Fibroblast of skin of abdomen (primary cell): Measurements from ENCODE around the gene CMTM6. TPM values are rescaled to one million over a fixed set of nuclear protein-coding genes. Genes with fewer than 3 reads are reported as not detected.
A peak's percentile ranks its signal among the peaks of the same experiment; 100 is the strongest.
"Not testable (repeated sequence)": the region's sequence is repeated elsewhere in the genome, so short reads cannot be mapped to it uniquely, and the experiment has no call there.

ENCODE experiments used
- DNase-seq: peaks from one replicate; pipeline ENCODE4 v3.0.0-alpha.2; 2013
- polyA plus RNA-seq, 2 experiments: library from polyadenylated mRNA; unstranded; fragments of 120-200 nt; gene quantifications; one replicate each; pipeline ENCODE4 v1.2.1, GENCODE V29; 2013; ENCODE audit not compliant: insufficient read length in 2 of 2

CMTM6 gene
- polyA plus RNA-seq (2013, experiment 1 of 2; ENCODE audit: insufficient read length), result 48.8 TPM
- polyA plus RNA-seq (2013, experiment 2 of 2; ENCODE audit: insufficient read length), result 47.4 TPM

DNA sequence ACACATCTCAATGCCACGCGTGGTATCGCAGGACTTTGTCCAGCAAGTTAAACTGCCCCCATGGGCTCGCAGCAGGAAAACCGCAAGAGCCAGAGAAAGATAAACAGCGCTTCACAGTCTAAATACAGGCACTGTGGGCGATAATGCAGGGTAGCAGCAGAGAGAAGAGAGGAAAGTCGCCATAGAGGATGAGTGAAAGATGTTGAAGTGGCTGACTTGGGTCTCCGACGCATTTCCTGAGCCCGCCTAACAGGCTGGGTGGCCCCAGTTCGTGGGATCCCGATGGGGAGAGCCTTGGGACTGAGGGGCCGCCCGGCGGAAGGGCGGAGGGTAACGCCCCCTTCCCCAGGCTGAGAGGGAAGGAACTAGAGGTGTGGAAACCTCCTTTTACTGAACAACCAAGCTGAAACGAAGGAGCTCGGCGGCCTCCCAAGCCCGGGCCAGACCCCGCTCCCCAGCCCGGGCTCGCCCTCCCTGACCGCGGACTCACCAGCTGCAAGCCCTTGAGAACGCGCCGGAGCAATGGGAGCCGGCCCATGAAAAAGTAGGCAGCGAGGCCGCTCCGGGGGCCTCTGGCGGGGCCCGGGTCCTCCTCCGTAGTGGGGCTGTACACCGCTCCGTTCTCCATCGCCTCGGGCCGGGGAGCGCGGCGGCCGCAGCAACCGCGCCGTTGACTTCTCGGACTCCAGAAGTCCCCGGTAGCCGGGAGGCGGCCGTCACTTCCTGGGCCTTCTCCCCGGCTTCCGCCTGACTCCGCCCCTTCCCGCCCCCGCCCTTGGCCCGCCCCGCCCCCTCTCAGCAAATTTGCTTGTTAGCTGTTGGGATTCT, at the start of gene CMTM6:
CMTM6 (minus strand) TSS at position 735 of the 828 bp plus-strand sequence; CDS start at position 628, 107 bp downstream.
- peak; percentile 77 for DNase-seq

DNA sequence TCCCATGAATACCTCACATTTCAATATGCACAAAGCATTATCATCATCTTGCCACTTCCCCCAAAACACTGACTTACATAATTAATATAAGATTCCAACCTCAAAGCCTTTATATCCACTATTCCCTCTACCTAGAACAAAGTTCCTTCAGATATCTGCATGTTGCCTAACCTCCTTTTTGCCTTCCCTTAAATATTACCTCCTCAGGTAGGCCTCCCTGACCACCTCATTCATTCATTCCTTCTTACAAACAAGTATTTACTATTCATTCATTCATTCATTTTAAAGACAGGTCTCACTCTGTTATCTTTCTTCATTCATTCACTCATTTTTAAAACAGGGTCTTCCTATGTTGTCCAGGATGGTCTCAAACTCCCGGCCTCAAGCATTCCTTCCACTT, 49.4 kb upstream of the CMTM6 start:
- DNase-seq, result no peak

- DNase-seq, result no peak
Observed at GRCh38 chr3:32551496-32551895, 48.8 kb upstream of the CMTM6 start.

GRCh38 chr3:32551087-32551486, 48.4 kb upstream of the CMTM6 start:
- DNase-seq, result no peak

DNA sequence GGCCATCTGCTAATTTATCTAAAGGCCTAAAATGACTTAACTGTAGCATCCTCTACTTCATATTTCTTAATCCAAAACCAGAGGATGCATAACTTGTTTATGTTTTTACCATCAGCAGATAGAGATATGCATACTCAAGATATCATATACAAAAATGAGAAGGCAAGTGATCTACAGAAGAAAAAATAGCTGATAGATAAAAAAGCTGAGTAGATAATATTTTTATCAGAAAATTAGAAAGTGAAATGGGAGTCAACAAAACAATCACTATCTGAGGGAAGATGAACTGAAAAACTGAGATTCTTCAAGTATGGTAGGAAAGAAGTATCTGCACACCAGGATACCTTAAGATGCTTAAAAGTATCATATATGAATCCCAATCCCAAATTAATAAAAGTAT, 42.7 kb upstream of the CMTM6 start:
- no peak for DNase-seq

DNA sequence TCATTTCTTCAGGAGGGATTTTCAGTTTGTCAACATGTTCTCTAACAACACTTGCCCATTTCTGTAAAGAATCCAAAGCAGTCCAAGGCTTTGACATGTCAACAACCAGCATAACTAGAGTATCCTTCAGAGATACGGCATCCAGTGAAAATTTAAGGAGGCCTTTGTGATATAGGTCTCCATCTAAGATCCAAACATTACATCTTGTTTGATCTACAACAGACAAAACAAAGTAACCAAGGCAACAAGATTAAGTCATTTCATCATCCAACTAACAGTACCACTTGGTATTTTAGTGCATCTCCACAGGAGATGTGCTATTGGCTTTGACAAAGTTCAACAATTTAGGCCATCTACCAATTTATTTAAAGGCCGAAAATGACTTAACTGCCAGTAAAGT, 42.2 kb upstream of the CMTM6 start:
- DNase-seq, result no peak

DNA sequence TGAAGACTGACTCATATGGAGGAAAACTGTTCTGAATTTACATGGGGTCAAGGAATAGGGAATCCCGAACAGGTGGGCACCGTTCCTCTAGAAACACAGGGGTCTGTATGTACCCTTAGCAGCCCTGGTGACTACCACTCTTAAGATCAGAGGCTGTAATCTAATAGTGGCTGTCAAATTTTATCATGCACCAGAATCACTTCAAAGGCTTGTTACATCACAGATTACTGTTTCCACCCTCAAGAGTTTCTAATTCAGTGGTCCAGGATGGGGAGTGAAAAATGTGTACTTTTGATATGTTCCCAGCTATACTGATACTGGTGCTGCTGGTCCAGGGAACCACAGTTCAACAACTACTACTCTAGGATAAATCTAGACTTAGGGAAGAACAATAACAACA, 40.2 kb upstream of the CMTM6 start:
- no peak for DNase-seq

DNA sequence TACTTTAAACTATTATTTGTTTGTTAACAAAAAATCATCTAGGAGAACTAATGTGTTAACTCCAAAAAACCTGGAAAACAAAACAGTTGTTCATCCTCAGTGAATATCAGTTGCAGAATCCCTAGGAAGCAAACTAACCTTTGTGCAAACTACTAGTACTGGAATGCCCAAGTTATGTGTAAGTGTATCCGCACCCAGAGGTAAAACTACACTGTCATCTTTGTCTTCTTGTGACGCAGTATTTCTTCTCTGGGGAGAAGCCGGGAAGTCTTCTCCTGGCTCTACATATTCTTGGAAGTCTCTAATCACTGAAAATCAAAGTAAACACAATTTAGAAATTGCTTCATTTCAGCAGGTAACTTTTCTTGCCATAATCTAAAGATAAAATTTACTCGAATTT, 38.2 kb upstream of the CMTM6 start:
- DNase-seq, result no peak

DNA sequence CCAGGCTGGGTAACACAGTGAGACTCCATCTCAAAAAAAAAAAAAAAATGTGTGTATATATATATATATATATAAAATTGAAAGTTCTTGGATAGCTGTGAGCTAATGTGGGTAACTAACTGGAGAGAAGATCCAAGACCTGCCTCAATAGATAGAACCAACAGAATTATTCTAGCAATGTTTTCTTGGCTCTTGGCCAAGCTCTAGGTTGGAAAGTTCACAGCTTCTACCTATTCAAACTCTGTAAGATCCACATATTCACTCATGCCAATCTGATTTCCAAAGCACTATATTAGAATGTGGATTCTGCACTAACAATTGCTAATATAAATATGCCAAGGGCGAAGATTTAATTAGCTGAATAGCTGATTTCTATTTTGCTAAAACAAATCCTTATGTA, 29.8 kb upstream of the CMTM6 start:
- DNase-seq, result no peak

DNA sequence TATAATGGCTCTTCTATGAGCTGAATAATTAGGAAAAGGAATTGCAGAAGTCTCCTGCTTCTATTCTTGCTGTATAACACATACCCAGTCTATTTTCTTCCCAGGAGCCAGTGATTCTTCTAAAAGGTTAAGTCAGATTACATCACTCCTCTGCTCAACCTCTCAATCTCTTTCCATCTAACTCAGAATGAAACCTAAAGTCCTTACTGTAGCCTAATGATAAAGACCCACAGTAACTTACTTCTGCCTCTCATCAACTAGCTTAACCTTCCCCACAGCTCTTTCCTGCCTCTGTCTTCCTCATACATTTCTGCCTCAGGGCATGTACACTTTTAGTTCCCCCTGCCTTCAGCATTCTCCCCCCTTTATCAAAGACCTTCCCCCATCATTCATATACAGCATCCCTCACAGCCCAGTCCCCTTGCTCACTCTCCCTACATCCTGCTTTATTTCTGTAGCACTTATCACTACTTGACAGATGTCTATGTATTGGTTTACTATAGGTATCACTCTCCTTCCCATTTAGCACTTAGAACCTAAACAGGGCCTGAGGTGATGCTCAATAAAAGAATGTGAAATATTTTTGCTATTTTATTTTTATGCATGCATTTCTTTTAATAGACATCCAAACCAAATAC, 28.5 kb upstream of the CMTM6 start:
- DNase-seq, result no peak

DNA sequence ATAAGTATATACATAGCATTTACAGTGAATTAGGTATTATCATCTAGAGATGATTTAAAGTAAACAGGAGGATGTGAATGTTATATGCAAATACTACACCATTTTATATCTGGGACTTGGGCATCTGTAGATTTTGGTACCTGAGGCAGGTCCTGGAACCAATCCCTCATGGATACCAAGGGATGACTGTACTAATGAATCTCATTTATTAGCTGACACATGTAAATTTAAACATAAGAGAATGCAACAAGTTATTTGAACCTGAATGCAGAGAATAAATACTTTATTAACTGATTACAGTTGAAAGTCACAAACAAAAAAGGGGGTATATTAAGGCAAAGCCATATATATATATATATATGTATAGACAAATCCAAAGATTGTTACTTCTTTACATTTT, 23.1 kb upstream of the CMTM6 start:
- no peak for DNase-seq

DNA sequence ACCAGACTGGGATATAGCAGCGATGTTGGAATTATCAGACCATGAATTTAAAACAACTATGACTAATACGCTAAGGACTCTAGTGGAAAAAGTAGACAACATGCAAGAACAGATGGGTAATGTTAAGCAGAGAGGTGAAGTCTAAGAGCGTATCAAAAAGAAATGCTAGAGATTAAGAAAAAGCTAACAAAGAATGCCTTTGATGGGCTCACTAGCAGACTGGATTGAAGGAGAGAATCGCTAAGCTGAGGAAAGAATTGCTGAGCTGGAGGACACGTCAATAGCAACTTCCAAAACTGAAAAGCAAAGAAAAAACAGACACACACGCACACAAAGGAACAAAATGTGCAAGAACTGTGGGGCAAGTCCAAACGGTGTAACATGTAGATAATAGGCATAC, 20.0 kb upstream of the CMTM6 start:
- DNase-seq, result peak; percentile 30

- DNase-seq, result not testable (repeated sequence)
Observed at GRCh38 chr3:32518921-32519320, 16.3 kb upstream of the CMTM6 start.

DNA sequence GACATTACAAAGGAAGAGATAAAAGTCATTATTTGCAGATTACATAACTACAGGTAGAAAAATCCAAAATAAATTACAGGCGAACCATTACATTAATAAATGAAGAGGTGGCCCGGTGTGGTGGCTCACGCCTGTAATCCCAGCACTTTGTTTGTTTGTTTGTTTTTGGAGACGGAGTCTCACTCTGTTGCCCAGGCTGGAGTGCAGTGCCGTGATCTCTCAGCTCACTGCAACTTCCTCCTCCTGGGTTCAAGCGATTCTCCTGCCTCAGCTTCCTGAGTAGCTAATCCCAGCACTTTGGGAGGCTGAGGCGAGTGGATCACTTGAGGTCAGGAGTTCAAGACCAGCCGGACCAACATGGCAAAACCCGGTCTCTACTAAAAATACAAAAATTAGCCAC, 14.1 kb upstream of the CMTM6 start:
- DNase-seq, result not testable (repeated sequence)

DNA sequence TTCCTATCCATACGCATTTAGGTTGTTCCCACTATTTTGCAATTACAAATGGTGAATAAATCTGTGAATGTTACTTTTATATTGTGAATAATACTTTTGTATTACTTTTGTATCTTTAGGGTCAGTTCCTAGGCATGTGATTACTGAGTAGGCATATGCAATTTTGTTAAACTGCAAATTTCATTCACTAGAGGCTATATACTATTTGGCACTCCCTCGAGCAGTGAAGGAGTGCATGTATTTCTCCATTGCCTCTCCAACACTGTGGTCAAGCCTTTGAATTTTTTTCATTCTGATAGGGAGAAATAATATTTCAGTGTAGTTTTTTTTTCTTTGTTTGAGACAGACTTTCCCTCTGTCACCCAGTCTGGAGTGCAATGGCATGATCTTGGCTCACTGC, 8.4 kb upstream of the CMTM6 start:
- DNase-seq, result no peak

GRCh38 chr3:32510075-32510724, 7.5 kb upstream of the CMTM6 start:
- DNase-seq, result peak; percentile 66

DNA sequence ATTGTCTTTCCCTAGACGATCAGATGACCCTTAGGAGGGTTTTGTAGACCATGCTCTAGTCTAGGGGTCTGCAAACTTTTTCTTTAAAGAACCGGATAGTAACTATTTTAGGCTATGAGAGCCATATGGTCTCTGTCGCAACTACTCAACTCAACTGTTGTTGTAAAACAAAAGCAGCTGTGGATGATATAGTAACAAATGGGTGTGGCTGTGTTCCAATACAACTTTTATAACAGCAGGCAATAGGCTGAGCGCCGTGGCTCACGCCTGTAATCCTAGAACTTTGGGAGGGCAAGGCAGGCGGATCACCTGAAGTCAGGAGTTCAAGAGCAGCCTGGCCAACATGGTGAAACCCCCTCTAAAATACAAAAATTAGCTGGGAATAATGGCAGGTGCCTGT, 6.1 kb upstream of the CMTM6 start:
- peak; percentile 17 for DNase-seq

- no peak for DNase-seq
Observed at GRCh38 chr3:32506466-32506865, 3.8 kb upstream of the CMTM6 start.

DNA sequence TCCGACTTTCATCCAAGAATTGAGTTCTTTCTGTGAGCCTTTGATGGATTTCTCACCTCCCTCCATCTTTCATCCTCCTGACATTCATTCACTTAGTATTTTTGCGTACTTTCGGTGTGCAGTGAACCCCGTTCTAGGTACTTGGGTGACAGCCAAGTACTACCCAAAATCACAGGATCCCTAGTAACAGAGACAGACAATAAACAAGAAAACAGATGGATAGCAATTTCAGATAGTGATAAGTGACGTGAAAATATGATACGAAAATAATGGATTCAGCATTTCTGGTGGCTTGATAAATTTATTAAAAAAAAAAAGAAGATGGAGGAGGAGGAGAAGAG, 264 bp upstream of the CMTM6 start:
- no peak for DNase-seq

GRCh38 chr3:32501783-32502117, 902 bp downstream of the CMTM6 start:
- no peak for DNase-seq

GRCh38 chr3:32500880-32501782, 1.5 kb downstream of the CMTM6 start:
- DNase-seq, result no peak

GRCh38 chr3:32500231-32500630, 2.4 kb downstream of the CMTM6 start:
- no peak for DNase-seq

- DNase-seq, result no peak
Observed at GRCh38 chr3:32499585-32499984, 3.1 kb downstream of the CMTM6 start.
